GM12892 (cell line): Measurements from ENCODE around the gene METAP1D.

Experiments
- DNase-seq: peaks from one replicate; pipeline ENCODE4 v3.0.0; 2011; ENCODE audit not compliant: insufficient read length
- FAIRE-seq: peaks from 2 replicates; lab custom pipeline; 2011; peaks lifted over from hg19 to GRCh38; lab: Jason Lieb, UNC
- POLR2A ChIP-seq: IDR thresholded peaks from 2 replicates; pipeline ENCODE4 v1.6.1; 2011; ENCODE audit warnings: low read depth, low read length, control low read depth
- POLR2AphosphoS5 ChIP-seq: IDR thresholded peaks from 2 replicates; pipeline ENCODE4 v1.6.1; 2011; ENCODE audit warnings: low read depth, low read length, control low read depth
- TAF1 ChIP-seq: IDR thresholded peaks from 2 replicates; pipeline ENCODE4 v1.6.1; 2011; ENCODE audit warnings: low read depth, mild to moderate bottlenecking, control low read depth, low read length, borderline replicate concordance

METAP1D gene

GRCh38 chr2:172119089-172119488 lies 119.3 kb downstream of the METAP1D start:
- FAIRE-seq, result no peak
- TF ChIP-seq TAF1, result no peak
- TF ChIP-seq POLR2A, result no peak
- no peak for TF ChIP-seq POLR2AphosphoS5
- DNase-seq, result no peak

GRCh38 chr2:172120118-172120517 lies 120.4 kb downstream of the METAP1D start:
- FAIRE-seq (no peak), DNase-seq (no peak)
- no peak for TF ChIP-seq POLR2A
- no peak for TF ChIP-seq POLR2AphosphoS5
- TF ChIP-seq TAF1, result no peak

- TF ChIP-seq POLR2A (no peak), POLR2AphosphoS5 (no peak), TAF1 (no peak)
- FAIRE-seq, result no peak
- no peak for DNase-seq
These were observed 128.7 kb downstream of the METAP1D start for GRCh38 chr2:172128484-172128883.

- no peak for DNase-seq
These were observed 129.7 kb downstream of the METAP1D start for GRCh38 chr2:172129404-172129803.

More at GRCh38 chr2:172129404-172129803, 129.7 kb downstream of the METAP1D start:
- TF ChIP-seq POLR2AphosphoS5, result no peak
- no peak for TF ChIP-seq POLR2A
- FAIRE-seq, result no peak
